H9 (cell line): Measurements from ENCODE around the gene TNFSF18. TPM values are rescaled to one million over a fixed set of nuclear protein-coding genes. Genes with fewer than 3 reads are reported as not detected.

Experiments
- DNase-seq: peaks from one replicate; pipeline ENCODE4 v3.0.0-alpha.2; 2017
- H2AFZ ChIP-seq: one replicate; pipeline ENCODE4 v1.6.1; 2013; ENCODE audit warnings: mild to moderate bottlenecking, low read length, control low read depth, moderate library complexity
- H2AK5ac ChIP-seq: 2 replicates; pipeline ENCODE4 v1.6.1; 2013; ENCODE audit warnings: low read length, control low read depth, mixed read lengths; ENCODE audit not compliant: insufficient read length
- H2BK120ac ChIP-seq: one replicate; pipeline ENCODE4 v1.6.1; 2013; ENCODE audit warnings: low read depth, mild to moderate bottlenecking, low read length, control low read depth, inconsistent platforms; ENCODE audit not compliant: poor library complexity, severe bottlenecking
- H2BK12ac ChIP-seq: 2 replicates; pipeline ENCODE4 v1.6.1; 2013; ENCODE audit warnings: low read length, control low read depth, mixed read lengths, low read depth; ENCODE audit not compliant: insufficient read length
- H2BK15ac ChIP-seq: 2 replicates; pipeline ENCODE4 v1.6.1; 2013; ENCODE audit warnings: low read depth, low read length, control low read depth
- H2BK20ac ChIP-seq: one replicate; pipeline ENCODE4 v1.6.1; 2013; ENCODE audit warnings: low read depth, mild to moderate bottlenecking, low read length, control low read depth, inconsistent platforms; ENCODE audit not compliant: poor library complexity, severe bottlenecking
- H2BK5ac ChIP-seq: 2 replicates; pipeline ENCODE4 v1.6.1; 2013; ENCODE audit warnings: low read length, control low read depth, mixed read lengths; ENCODE audit not compliant: insufficient read length
- H3K14ac ChIP-seq: 2 replicates; pipeline ENCODE4 v1.6.1; 2013; ENCODE audit warnings: low read length, control low read depth; ENCODE audit not compliant: insufficient read depth
- H3K18ac ChIP-seq: 2 replicates; pipeline ENCODE4 v1.6.1; 2013; ENCODE audit warnings: low read depth, mild to moderate bottlenecking, mixed read lengths, low read length, control low read depth; ENCODE audit not compliant: insufficient read length
- H3K23ac ChIP-seq: 2 replicates; pipeline ENCODE4 v1.6.1; 2013; ENCODE audit warnings: low read length, control low read depth, mixed read lengths, low read depth; ENCODE audit not compliant: insufficient read length
- H3K23me2 ChIP-seq: 2 replicates; pipeline ENCODE4 v1.6.1; 2013; ENCODE audit warnings: low read depth, mild to moderate bottlenecking, mixed read lengths, low read length, control low read depth; ENCODE audit not compliant: insufficient read length, poor library complexity, severe bottlenecking
- H3K27ac ChIP-seq: 2 replicates; pipeline ENCODE4 v1.5.1; 2013; ENCODE audit warnings: low read length, control low read depth, mixed read lengths, low read depth; ENCODE audit not compliant: insufficient read length
- H3K27me3 ChIP-seq: 2 replicates; pipeline ENCODE4 v1.6.1; 2013; ENCODE audit warnings: low read length, control low read depth, inconsistent platforms; ENCODE audit not compliant: insufficient read depth
- H3K4ac ChIP-seq: 2 replicates; pipeline ENCODE4 v1.6.1; 2013; ENCODE audit warnings: low read depth, mild to moderate bottlenecking, control low read depth, inconsistent platforms, low read length, moderate library complexity
- H3K4me1 ChIP-seq: 2 replicates; pipeline ENCODE4 v1.6.1; 2013; ENCODE audit warnings: low read length, control low read depth, inconsistent platforms; ENCODE audit not compliant: insufficient read depth
- H3K4me2 ChIP-seq: 2 replicates; pipeline ENCODE4 v1.6.1; 2013; ENCODE audit warnings: low read length, control low read depth, mixed read lengths; ENCODE audit not compliant: insufficient read length, insufficient read depth
- H3K56ac ChIP-seq: 2 replicates; pipeline ENCODE4 v1.6.1; 2013; ENCODE audit warnings: low read depth, mild to moderate bottlenecking, mixed read lengths, low read length, control low read depth; ENCODE audit not compliant: insufficient read length
- H3K79me1 ChIP-seq: 2 replicates; pipeline ENCODE4 v1.6.1; 2013; ENCODE audit warnings: low read depth, mild to moderate bottlenecking, moderate library complexity, low read length, control low read depth, inconsistent platforms; ENCODE audit not compliant: insufficient read depth, poor library complexity, severe bottlenecking
- H3K79me2 ChIP-seq: 2 replicates; pipeline ENCODE4 v1.6.1; 2013; ENCODE audit warnings: low read length, control low read depth, inconsistent platforms; ENCODE audit not compliant: insufficient read depth
- H3K9ac ChIP-seq: 2 replicates; pipeline ENCODE4 v1.6.1; 2013; ENCODE audit warnings: low read length, control low read depth, mixed read lengths; ENCODE audit not compliant: insufficient read length; ENCODE audit errors: extremely low read depth
- H3K9me3 ChIP-seq: one replicate; pipeline ENCODE4 v1.6.1; 2013; ENCODE audit warnings: low read depth, low read length, inconsistent platforms; ENCODE audit not compliant: control insufficient read depth
- H3T11ph ChIP-seq: one replicate; pipeline ENCODE4 v1.6.1; 2013; ENCODE audit warnings: mild to moderate bottlenecking, low read length, control low read depth, inconsistent platforms
- H4K20me1 ChIP-seq: one replicate; pipeline ENCODE4 v1.6.1; 2013; ENCODE audit not compliant: control insufficient read depth, insufficient read length, insufficient read depth
- H4K5ac ChIP-seq: 2 replicates; pipeline ENCODE4 v1.6.1; 2013; ENCODE audit warnings: low read depth, mild to moderate bottlenecking, mixed read lengths, low read length, control low read depth; ENCODE audit not compliant: insufficient read length
- H4K8ac ChIP-seq: replicated peaks from 2 replicates; pipeline ENCODE4 v1.6.1; 2013; ENCODE audit warnings: low read length, control low read depth, mixed read lengths, low read depth; ENCODE audit not compliant: insufficient read length
- H4K91ac ChIP-seq: 2 replicates; pipeline ENCODE4 v1.6.1; 2013; ENCODE audit warnings: low read depth, mild to moderate bottlenecking, moderate library complexity, mixed read lengths, low read length, control low read depth; ENCODE audit not compliant: insufficient read length
- H3K27ac Mint-ChIP-seq, 3 experiments: 2 replicates in 2 of 3; 3 replicates in 1 of 3; pipeline ENCODE4 v1.8.0; 2020 to 2021; ENCODE audit warnings: mixed read lengths in 3 of 3, mild to moderate bottlenecking in 1 of 3, moderate library complexity in 1 of 3
- H3K27me3 Mint-ChIP-seq: 2 replicates; pipeline ENCODE4 v1.8.0; 2021; ENCODE audit warnings: low read depth, mild to moderate bottlenecking, moderate library complexity, mixed read lengths
- H3K36me3 Mint-ChIP-seq, 3 experiments: 2 replicates in 2 of 3; 3 replicates in 1 of 3; pipeline ENCODE4 v1.8.0; 2020 to 2021; ENCODE audit warnings: low read depth in 3 of 3, mixed read lengths in 3 of 3; ENCODE audit not compliant: insufficient read depth in 1 of 3
- H3K4me1 Mint-ChIP-seq, 2 experiments: 2 replicates each; pipeline ENCODE4 v1.8.0; 2020; ENCODE audit warnings: mixed read lengths in 2 of 2
- H3K4me3 Mint-ChIP-seq, 2 experiments: 2 replicates in 1 of 2; 3 replicates in 1 of 2; pipeline ENCODE4 v1.8.0; 2020 to 2021; ENCODE audit warnings: mild to moderate bottlenecking in 2 of 2, mixed read lengths in 2 of 2, moderate library complexity in 1 of 2
- H3K9me3 Mint-ChIP-seq, 2 experiments: 2 replicates in 1 of 2; 3 replicates in 1 of 2; pipeline ENCODE4 v1.8.0; 2020; ENCODE audit warnings: mild to moderate bottlenecking in 2 of 2, mixed read lengths in 2 of 2, moderate library complexity in 1 of 2
- CTCF ChIP-seq: fragments of 200-600 bp; sonication (generic); conservative IDR thresholded peaks from 3 replicates; pipeline ENCODE4 v1.8.0; 2021; ENCODE audit warnings: antibody characterized with exemption, mild to moderate bottlenecking
- WGBS: extraction: QIAGEN DNeasy Blood & Tissue Kit; methylation state at CpG from one replicate; pipeline ENCODE4 v1.1.7; 2013; ENCODE audit warnings: missing lambda C conversion rate, low lambda C conversion rate, mixed read lengths; ENCODE audit not compliant: insufficient read length; ENCODE audit errors: extremely low coverage; 5-methylcytosine and 5-hydroxymethylcytosine counted together
- total RNA-seq: library from RNA; stranded (reverse); gene quantifications from 2 replicates; pipeline ENCODE4 v1.2.1, GENCODE V29; 2021

TNFSF18 gene
- total RNA-seq, 1 experiment from 2014 or later: not detected

GRCh38 chr1:173017792-173018191 is 32.9 kb downstream of the TNFSF18 start:
- Mint-ChIP-seq H3K9me3 (peaks cover 3% of the 10 kb centered on the region in 2 experiments; a peak in 2 of 5 replicates), H3K4me1 (no peaks in the 10 kb centered on the region), H3K36me3 (no peaks in the 10 kb centered on the region), H3K4me3 (no peak overlapping the region), H3K27ac (no peak overlapping the region), H3K27me3 (peaks cover 2% of the 10 kb centered on the region; the same call in 1 of the 2 replicates)
- H3K23ac ChIP-seq: no peak overlapping the region
- no peak overlapping the region for H3K56ac ChIP-seq
- no peak overlapping the region for H2AFZ ChIP-seq
- H2BK15ac ChIP-seq: no peak overlapping the region
- no peak overlapping the region for H3K4ac ChIP-seq
- no peak overlapping the region for H3K18ac ChIP-seq
- no peak overlapping the region for H3K9ac ChIP-seq
- H3K14ac ChIP-seq: no peak overlapping the region
- no peaks in the 10 kb centered on the region for H3K79me1 ChIP-seq
- H3K9me3 ChIP-seq: no peaks in the 10 kb centered on the region
- H2BK12ac ChIP-seq: no peak overlapping the region
- no peak overlapping the region for H2BK120ac ChIP-seq
- no peak overlapping the region for H4K91ac ChIP-seq
- no peaks in the 10 kb centered on the region for H3K4me1 ChIP-seq
- no peak overlapping the region for H2BK20ac ChIP-seq
- no peak overlapping the region for H2BK5ac ChIP-seq
- no CpG with 5 or more reads among the region's 4 CpGs for WGBS
- no peaks in the 10 kb centered on the region for H3K23me2 ChIP-seq
- H3K27ac ChIP-seq: no peak overlapping the region
- H3T11ph ChIP-seq: no peak overlapping the region
- no peaks in the 10 kb centered on the region for H3K79me2 ChIP-seq
- H3K4me2 ChIP-seq: no peak overlapping the region
- H2AK5ac ChIP-seq: no peak overlapping the region
- DNase-seq: no peak
- no peak for TF ChIP-seq CTCF
- no peaks in the 10 kb centered on the region for H4K20me1 ChIP-seq
- H3K27me3 ChIP-seq: no peaks in the 10 kb centered on the region
- no peak overlapping the region for H4K5ac ChIP-seq
- H4K8ac ChIP-seq: no peak overlapping the region
